Naive thymus-derived CD4-positive, alpha-beta T cell (primary cell): ENCODE results near the gene SYNDIG1. TPM values are rescaled to one million over a fixed set of nuclear protein-coding genes. Genes with fewer than 3 reads are reported as not detected.

Experiments
- ATAC-seq: fragments of 150-1000 bp; cut with Tn5 transposase; 2 replicates; pipeline ENCODE4 v1.10.0; 2021; ENCODE audit warnings: mild to moderate bottlenecking, moderate library complexity
- CTCF ChIA-PET: fragments of 350-600 bp; sonication (Branson Sonifier 250); formaldehyde crosslinking; loops from one replicate; lab custom pipeline; 2021; ENCODE audit warnings: antibody characterized with exemption; lab: Charles Lee
- POLR2A ChIA-PET: fragments of 350-600 bp; sonication (Branson Sonifier 250); formaldehyde crosslinking; loops from one replicate; lab custom pipeline; 2021; ENCODE audit warnings: antibody characterized with exemption, inconsistent platforms; lab: Charles Lee
- DNase-seq, 9 donors: peaks; one replicate each; pipeline versions ENCODE4 v3.0.0 to v3.0.0-alpha.2; 2020 to 2022; ENCODE audit warnings: mixed read lengths in 1 of 9
- H3K27ac ChIP-seq: one replicate; pipeline ENCODE4 v1.7.0; 2013; ENCODE audit warnings: mild to moderate bottlenecking, low read depth, low read length, moderate library complexity
- H3K27me3 ChIP-seq, 2 donors: one replicate each; pipeline ENCODE4 v1.7.0; 2013; ENCODE audit warnings: low read length in 2 of 2, mild to moderate bottlenecking in 2 of 2, moderate library complexity in 2 of 2; ENCODE audit not compliant: control insufficient read depth in 2 of 2, insufficient read depth in 2 of 2
- H3K36me3 ChIP-seq, 3 experiments: 1 replicate in 2 of 3; 2 replicates in 1 of 3; pipeline ENCODE4 v1.7.0; 2013; ENCODE audit warnings: low read length in 3 of 3, mild to moderate bottlenecking in 3 of 3, moderate library complexity in 1 of 3; ENCODE audit not compliant: insufficient read depth in 3 of 3, control insufficient read depth in 2 of 3
- H3K4me1 ChIP-seq, 2 donors: one replicate each; pipeline ENCODE4 v1.7.0; 2013; ENCODE audit warnings: low read length in 2 of 2, mild to moderate bottlenecking in 2 of 2, moderate library complexity in 1 of 2; ENCODE audit not compliant: control insufficient read depth in 2 of 2, insufficient read depth in 2 of 2
- H3K4me3 ChIP-seq: 2 replicates; pipeline ENCODE4 v1.7.0; 2013; ENCODE audit warnings: mild to moderate bottlenecking, low read length
- H3K9me3 ChIP-seq, 3 experiments: 1 replicate in 2 of 3; 2 replicates in 1 of 3; pipeline ENCODE4 v1.7.0; 2013; ENCODE audit warnings: low read length in 3 of 3; ENCODE audit not compliant: control insufficient read depth in 2 of 3
- H3K27ac Mint-ChIP-seq, 9 donors: one replicate each; pipeline ENCODE4 v1.8.0; 2020 to 2022; ENCODE audit warnings: mixed read lengths in 9 of 9, mild to moderate bottlenecking in 8 of 9, moderate library complexity in 5 of 9, inconsistent platforms in 2 of 9
- H3K27me3 Mint-ChIP-seq, 5 donors: one replicate each; pipeline ENCODE4 v1.8.0; 2021 to 2022; ENCODE audit warnings: mixed read lengths in 5 of 5, mild to moderate bottlenecking in 1 of 5
- H3K36me3 Mint-ChIP-seq, 5 donors: one replicate each; pipeline ENCODE4 v1.8.0; 2020 to 2022; ENCODE audit warnings: mixed read lengths in 5 of 5, mild to moderate bottlenecking in 3 of 5, inconsistent platforms in 1 of 5
- H3K4me1 Mint-ChIP-seq, 7 donors: one replicate each; pipeline ENCODE4 v1.8.0; 2020 to 2022; ENCODE audit warnings: mixed read lengths in 7 of 7, mild to moderate bottlenecking in 3 of 7, inconsistent platforms in 1 of 7
- H3K4me3 Mint-ChIP-seq, 10 donors: one replicate each; pipeline ENCODE4 v1.8.0; 2020 to 2022; ENCODE audit warnings: mild to moderate bottlenecking in 10 of 10, mixed read lengths in 10 of 10, moderate library complexity in 6 of 10, inconsistent platforms in 2 of 10
- H3K9me3 Mint-ChIP-seq, 11 donors: one replicate each; pipeline ENCODE4 v1.8.0; 2020 to 2022; ENCODE audit warnings: mixed read lengths in 11 of 11, mild to moderate bottlenecking in 4 of 11, inconsistent platforms in 1 of 11, moderate library complexity in 1 of 11
- intact Hi-C, 2 donors: fragments of 100-400 bp; cut with micrococcal nuclease; formaldehyde crosslinking; loops; one replicate each; pipeline ENCODE4 v1.15.1; 2023
- polyA plus RNA-seq, 2 donors: library from polyadenylated mRNA; unstranded; fragments of 300-500 nt; fragmentation: Illumina TruSeq; gene quantifications; one replicate each; pipeline ENCODE4 v1.2.3, GENCODE V29; 2021
- total RNA-seq, 6 experiments: library from RNA in 5 of 6; stranded (reverse) in 5 of 6; gene quantifications; 1 replicate in 5 of 6; 2 replicates in 1 of 6; pipeline ENCODE4 v1.2.3 and lab custom pipeline; 2021 to 2026

SYNDIG1 gene
- total and polyA plus RNA-seq, 7 experiments from 2014 or later, result not detected

GRCh38 chr20:24648919-24649318 is 179.5 kb downstream of the SYNDIG1 start:
- H3K36me3 Mint-ChIP-seq, result no peaks in the 10 kb centered on the region
- intact Hi-C loops, result no loop called here
- H3K27ac ChIP-seq, result no peak overlapping the region

GRCh38 chr20:24649787-24650490 is 180.5 kb downstream of the SYNDIG1 start:
- CTCF ChIA-PET, result no interaction called here
- ATAC-seq (no peak), DNase-seq (no peak)
- Histone ChIP-seq H3K27ac (no peak overlapping the region), H3K27me3 (no peaks in the 10 kb centered on the region), H3K4me1 (no peaks in the 10 kb centered on the region), H3K9me3 (no peaks in the 10 kb centered on the region), H3K4me3 (no peak overlapping the region), H3K36me3 (no peaks in the 10 kb centered on the region)
- Mint-ChIP-seq H3K9me3 (no peaks in the 10 kb centered on the region), H3K27me3 (peaks cover 0 to 14% (median 11%) of the 10 kb centered on the region in 5 donors), H3K4me3 (no peak overlapping the region), H3K36me3 (no peaks in the 10 kb centered on the region), H3K4me1 (peaks cover 4 to 13% (median 9%) of the 10 kb centered on the region in 7 donors), H3K27ac (no peak overlapping the region)
- POLR2A ChIA-PET, result no interaction called here
- intact Hi-C loops, result no loop called here

More at GRCh38 chr20:24648919-24649318, 179.5 kb downstream of the SYNDIG1 start:
- Histone ChIP-seq H3K4me3 (no peak overlapping the region), H3K27me3 (no peaks in the 10 kb centered on the region), H3K4me1 (no peaks in the 10 kb centered on the region), H3K9me3 (no peaks in the 10 kb centered on the region), H3K36me3 (no peaks in the 10 kb centered on the region)
- ATAC-seq (no peak), DNase-seq (no peak)
- Mint-ChIP-seq H3K4me3 (no peak overlapping the region), H3K9me3 (no peaks in the 10 kb centered on the region), H3K4me1 (peaks cover 0 to 8% (median 6%) of the 10 kb centered on the region in 7 donors), H3K27me3 (peaks cover 0 to 14% (median 11%) of the 10 kb centered on the region in 5 donors), H3K27ac (no peak overlapping the region)
- ChIA-PET POLR2A (no interaction called here), CTCF (no interaction called here)

- Mint-ChIP-seq H3K27ac (no peak overlapping the region), H3K4me1 (peaks cover 1 to 8% (median 6%) of the 10 kb centered on the region in 7 donors), H3K27me3 (peaks cover 0 to 13% (median 4%) of the 10 kb centered on the region in 5 donors), H3K4me3 (no peak overlapping the region), H3K9me3 (no peaks in the 10 kb centered on the region), H3K36me3 (no peaks in the 10 kb centered on the region)
- Histone ChIP-seq H3K4me1 (no peaks in the 10 kb centered on the region), H3K36me3 (no peaks in the 10 kb centered on the region), H3K27ac (no peak overlapping the region), H3K9me3 (no peaks in the 10 kb centered on the region), H3K27me3 (no peaks in the 10 kb centered on the region), H3K4me3 (no peak overlapping the region)
- no peak for ATAC-seq
- DNase-seq, result no peak
- ChIA-PET POLR2A (no interaction called here), CTCF (no interaction called here)
- intact Hi-C loops, result no loop called here
These were observed 181.9 kb downstream of the SYNDIG1 start for GRCh38 chr20:24651171-24651975.

- ChIA-PET POLR2A (interaction anchor here (0.5 kb wide), 1 partner anchor 220 kb away, joined by 3 read pairs; no protein-coding TSS in a partner anchor), CTCF (no interaction called here)
- H3K4me3 ChIP-seq, result no peak overlapping the region
- H3K27me3 Mint-ChIP-seq, result peaks cover 0 to 11% (median 2%) of the 10 kb centered on the region in 5 donors
- H3K9me3 Mint-ChIP-seq, result no peaks in the 10 kb centered on the region
- intact Hi-C loops, result no loop called here
- no peak overlapping the region for H3K27ac ChIP-seq
- no peak overlapping the region for H3K27ac Mint-ChIP-seq
- peaks cover 0 to 7% (median 5%) of the 10 kb centered on the region in 7 donors for H3K4me1 Mint-ChIP-seq
- ATAC-seq, result no peak
- DNase-seq, result no peak
- H3K36me3 Mint-ChIP-seq, result no peaks in the 10 kb centered on the region
- no peaks in the 10 kb centered on the region for H3K9me3 ChIP-seq
- no peak overlapping the region for H3K4me3 Mint-ChIP-seq
- H3K4me1 ChIP-seq, result no peaks in the 10 kb centered on the region
- H3K27me3 ChIP-seq, result no peaks in the 10 kb centered on the region
- H3K36me3 ChIP-seq, result no peaks in the 10 kb centered on the region
These were observed 182.5 kb downstream of the SYNDIG1 start for GRCh38 chr20:24651976-24652345.

GRCh38 chr20:24653306-24653705 is 183.9 kb downstream of the SYNDIG1 start:
- Mint-ChIP-seq H3K27ac (no peak overlapping the region), H3K36me3 (no peaks in the 10 kb centered on the region), H3K9me3 (no peaks in the 10 kb centered on the region), H3K4me1 (peaks cover 0 to 7% (median 5%) of the 10 kb centered on the region in 7 donors), H3K4me3 (no peak overlapping the region), H3K27me3 (peaks cover 0 to 5% (median 0%) of the 10 kb centered on the region in 5 donors)
- POLR2A ChIA-PET, result no interaction called here
- H3K36me3 ChIP-seq, result no peaks in the 10 kb centered on the region
- DNase-seq, result no peak
- intact Hi-C loops, result no loop called here
- no peaks in the 10 kb centered on the region for H3K4me1 ChIP-seq
- H3K4me3 ChIP-seq, result no peak overlapping the region
- ATAC-seq, result no peak
- no peaks in the 10 kb centered on the region for H3K9me3 ChIP-seq
- no peaks in the 10 kb centered on the region for H3K27me3 ChIP-seq
- CTCF ChIA-PET, result no interaction called here
- no peak overlapping the region for H3K27ac ChIP-seq

- intact Hi-C loops, result no loop called here
- Histone ChIP-seq H3K27me3 (no peaks in the 10 kb centered on the region), H3K9me3 (no peaks in the 10 kb centered on the region), H3K4me3 (no peak overlapping the region), H3K4me1 (no peaks in the 10 kb centered on the region), H3K27ac (no peak overlapping the region), H3K36me3 (no peaks in the 10 kb centered on the region)
- Mint-ChIP-seq H3K36me3 (no peaks in the 10 kb centered on the region), H3K9me3 (no peaks in the 10 kb centered on the region), H3K4me3 (no peak overlapping the region), H3K27ac (no peak overlapping the region), H3K27me3 (peaks cover 0 to 7% (median 0%) of the 10 kb centered on the region in 5 donors), H3K4me1 (peaks cover 0 to 7% (median 5%) of the 10 kb centered on the region in 7 donors)
- DNase-seq (no peak), ATAC-seq (no peak)
- CTCF ChIA-PET, result no interaction called here
- POLR2A ChIA-PET, result no interaction called here
These were observed 185.0 kb downstream of the SYNDIG1 start for GRCh38 chr20:24654425-24654824.
